ENCODE data around the gene KRT15. TPM values are rescaled to one million over a fixed set of nuclear protein-coding genes. Genes with fewer than 3 reads are reported as not detected.

The KRT15 gene
- total RNA-seq, 1 donor from 2014 or later: 0.99 TPM

GRCh38 chr17:41527063-41528023, 8.7 kb upstream of the KRT15 start:
- no peak for DNase-seq (ENCODE audit: low read depth)

GRCh38 chr17:41524261-41524660, 5.6 kb upstream of the KRT15 start:
- DNase-seq (ENCODE audit: low read depth): no peak

GRCh38 chr17:41523787-41524186, 5.1 kb upstream of the KRT15 start:
- no peak for DNase-seq (ENCODE audit: low read depth)

GRCh38 chr17:41523225-41523593, 4.5 kb upstream of the KRT15 start:
- DNase-seq (ENCODE audit: low read depth): no peak

GRCh38 chr17:41522301-41523224, 3.9 kb upstream of the KRT15 start:
- peak; percentile 56 for DNase-seq (ENCODE audit: low read depth)

GRCh38 chr17:41521574-41522261, 3.0 kb upstream of the KRT15 start:
- peak; percentile 81 for DNase-seq (ENCODE audit: low read depth)

- no peak for DNase-seq (ENCODE audit: low read depth)
Measured at GRCh38 chr17:41520821-41521521, 2.3 kb upstream of the KRT15 start.

GRCh38 chr17:41519501-41520224, 973 bp upstream of the KRT15 start:
- no peak for DNase-seq (ENCODE audit: low read depth)

GRCh38 chr17:41518031-41518430, 659 bp downstream of the KRT15 start:
- no peak for DNase-seq (ENCODE audit: low read depth)

GRCh38 chr17:41516830-41517283, 1.8 kb downstream of the KRT15 start:
- DNase-seq (ENCODE audit: low read depth): no peak

- DNase-seq (ENCODE audit: low read depth): no peak
Measured at GRCh38 chr17:41516147-41516829, 2.4 kb downstream of the KRT15 start.

- DNase-seq (ENCODE audit: low read depth): no peak
Measured at GRCh38 chr17:41513168-41513547, 5.5 kb downstream of the KRT15 start.

- DNase-seq (ENCODE audit: low read depth): no peak
Measured at GRCh38 chr17:41512546-41513167, 6.0 kb downstream of the KRT15 start.

GRCh38 chr17:41511716-41512115, 7.0 kb downstream of the KRT15 start:
- no peak for DNase-seq (ENCODE audit: low read depth)

GRCh38 chr17:41511116-41511515, 7.6 kb downstream of the KRT15 start:
- no peak for DNase-seq (ENCODE audit: low read depth)

- peak; percentile 35 for DNase-seq (ENCODE audit: low read depth)
Measured at GRCh38 chr17:41510251-41511065, 8.2 kb downstream of the KRT15 start.

GRCh38 chr17:41507315-41507880, 11.3 kb downstream of the KRT15 start:
- DNase-seq (ENCODE audit: low read depth): peak; percentile 42
